GM12872 (cell line): ENCODE data around the gene PDXDC1.

Experiments
- TF ChIP-seq, protein P1 (sequence below): IDR thresholded peaks from 3 replicates; pipeline ENCODE4 v1.5.1; 2011; ENCODE audit warnings: low read depth, mild to moderate bottlenecking, low read length, moderate library complexity; ENCODE audit not compliant: insufficient read depth

The PDXDC1 gene

DNA sequence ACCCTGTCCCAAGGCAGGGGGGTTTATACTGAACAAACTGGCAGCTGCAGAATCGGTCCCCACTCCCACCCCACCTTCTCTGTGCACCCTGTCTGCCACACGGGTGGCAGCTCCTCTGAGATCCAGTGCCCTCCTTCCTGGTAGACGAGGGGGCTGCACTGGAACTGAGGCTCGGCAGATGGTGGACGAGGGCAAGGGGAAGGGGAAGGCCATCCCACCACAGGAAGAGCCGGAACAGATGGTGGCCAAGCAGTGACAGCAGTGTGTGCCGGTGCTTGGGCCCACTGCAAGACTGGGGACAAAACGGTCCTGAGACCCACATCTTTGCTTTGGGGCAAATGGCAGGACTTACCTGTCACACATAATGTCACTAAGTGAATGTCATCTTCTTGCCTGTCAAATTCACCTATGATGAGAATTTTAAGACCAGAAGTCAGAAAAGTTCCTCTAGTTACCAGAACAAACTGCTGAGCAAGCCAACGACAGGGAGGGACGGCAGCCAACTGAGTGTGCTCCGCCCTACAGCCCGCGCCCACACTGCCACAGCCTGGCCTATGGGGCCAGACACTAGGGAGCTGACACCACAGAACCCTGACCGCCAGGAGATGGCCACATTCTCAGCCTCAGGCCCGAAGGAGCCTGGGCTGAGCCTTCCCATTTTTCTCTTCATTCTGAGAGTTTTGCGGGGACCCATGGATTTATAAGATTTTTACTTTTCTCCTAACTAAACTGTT lies 66.6 kb downstream of the PDXDC1 start:
- TF ChIP-seq, protein P1, sequence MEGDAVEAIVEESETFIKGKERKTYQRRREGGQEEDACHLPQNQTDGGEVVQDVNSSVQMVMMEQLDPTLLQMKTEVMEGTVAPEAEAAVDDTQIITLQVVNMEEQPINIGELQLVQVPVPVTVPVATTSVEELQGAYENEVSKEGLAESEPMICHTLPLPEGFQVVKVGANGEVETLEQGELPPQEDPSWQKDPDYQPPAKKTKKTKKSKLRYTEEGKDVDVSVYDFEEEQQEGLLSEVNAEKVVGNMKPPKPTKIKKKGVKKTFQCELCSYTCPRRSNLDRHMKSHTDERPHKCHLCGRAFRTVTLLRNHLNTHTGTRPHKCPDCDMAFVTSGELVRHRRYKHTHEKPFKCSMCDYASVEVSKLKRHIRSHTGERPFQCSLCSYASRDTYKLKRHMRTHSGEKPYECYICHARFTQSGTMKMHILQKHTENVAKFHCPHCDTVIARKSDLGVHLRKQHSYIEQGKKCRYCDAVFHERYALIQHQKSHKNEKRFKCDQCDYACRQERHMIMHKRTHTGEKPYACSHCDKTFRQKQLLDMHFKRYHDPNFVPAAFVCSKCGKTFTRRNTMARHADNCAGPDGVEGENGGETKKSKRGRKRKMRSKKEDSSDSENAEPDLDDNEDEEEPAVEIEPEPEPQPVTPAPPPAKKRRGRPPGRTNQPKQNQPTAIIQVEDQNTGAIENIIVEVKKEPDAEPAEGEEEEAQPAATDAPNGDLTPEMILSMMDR = no peak

DNA sequence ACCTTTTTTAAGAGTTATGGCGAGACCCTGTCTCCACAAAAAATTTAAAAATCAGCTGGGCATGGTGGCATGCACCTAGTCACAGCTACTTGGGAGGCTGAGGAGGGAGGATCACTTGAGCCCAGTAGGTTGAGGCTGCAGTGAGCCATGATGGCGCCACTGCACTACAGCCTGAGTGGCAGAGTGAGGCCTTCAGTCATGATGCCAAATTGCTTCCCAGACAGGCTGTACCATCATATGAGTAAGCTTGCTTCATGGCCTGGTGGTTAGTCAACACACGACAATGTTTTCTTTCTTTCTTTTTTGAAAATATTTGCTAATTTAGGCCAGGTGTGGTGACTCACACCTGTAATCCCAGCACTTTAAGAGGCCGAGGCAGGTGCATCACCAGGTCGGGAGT lies 68.5 kb downstream of the PDXDC1 start:
- TF ChIP-seq, protein P1 = no peak

DNA sequence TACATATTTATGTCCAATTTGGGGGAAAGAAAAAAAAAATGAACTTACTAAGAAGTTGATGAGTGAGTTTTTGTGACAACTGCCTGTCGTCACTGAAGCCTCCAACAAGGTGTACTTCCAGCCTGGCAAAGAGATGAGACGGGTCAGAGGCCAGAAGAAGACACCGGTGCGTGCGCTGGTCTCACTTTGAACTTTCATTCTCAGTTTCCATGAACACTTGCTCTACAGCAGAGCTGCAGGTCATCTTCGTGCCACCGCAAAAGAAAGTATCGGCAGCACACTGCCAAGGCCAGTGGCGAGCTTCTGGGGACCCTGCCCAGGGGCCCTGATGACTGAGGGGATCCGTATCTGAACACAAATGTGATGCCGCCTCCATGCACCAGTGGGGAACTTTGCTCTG lies 69.5 kb downstream of the PDXDC1 start:
- TF ChIP-seq, protein P1 = no peak

DNA sequence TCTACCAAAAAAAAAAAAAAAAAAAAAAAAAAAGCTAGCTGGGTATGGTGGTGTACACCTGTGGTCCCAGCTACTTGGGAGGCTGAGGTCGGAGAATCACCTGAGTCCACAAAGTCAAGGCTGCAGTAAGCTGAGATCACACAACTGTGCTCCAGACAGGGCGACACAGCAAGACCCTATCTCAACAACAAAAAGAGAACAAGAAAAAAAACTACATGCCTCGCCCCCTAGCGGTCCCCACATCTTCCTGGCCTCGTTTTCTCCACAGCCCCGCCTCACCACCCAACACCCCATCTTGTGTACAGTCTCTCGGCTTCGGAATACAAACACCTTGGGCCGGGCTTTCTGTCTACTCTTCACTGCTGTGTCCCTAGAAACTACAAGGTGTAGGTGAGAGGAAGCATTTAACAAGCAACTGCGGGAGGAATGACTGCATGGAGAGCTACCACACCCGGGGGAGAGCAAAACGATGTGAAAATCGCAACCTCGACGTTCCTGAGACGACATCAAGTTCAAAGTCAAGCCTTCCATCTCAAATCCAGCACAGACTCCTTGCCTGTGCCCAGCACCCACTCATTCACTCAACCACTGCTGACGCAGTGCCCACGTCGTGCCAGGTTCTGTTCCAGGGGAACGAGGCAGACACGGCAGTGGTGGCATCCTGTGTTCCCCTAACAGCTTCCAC lies 72.0 kb downstream of the PDXDC1 start:
- TF ChIP-seq, protein P1 = no peak

DNA sequence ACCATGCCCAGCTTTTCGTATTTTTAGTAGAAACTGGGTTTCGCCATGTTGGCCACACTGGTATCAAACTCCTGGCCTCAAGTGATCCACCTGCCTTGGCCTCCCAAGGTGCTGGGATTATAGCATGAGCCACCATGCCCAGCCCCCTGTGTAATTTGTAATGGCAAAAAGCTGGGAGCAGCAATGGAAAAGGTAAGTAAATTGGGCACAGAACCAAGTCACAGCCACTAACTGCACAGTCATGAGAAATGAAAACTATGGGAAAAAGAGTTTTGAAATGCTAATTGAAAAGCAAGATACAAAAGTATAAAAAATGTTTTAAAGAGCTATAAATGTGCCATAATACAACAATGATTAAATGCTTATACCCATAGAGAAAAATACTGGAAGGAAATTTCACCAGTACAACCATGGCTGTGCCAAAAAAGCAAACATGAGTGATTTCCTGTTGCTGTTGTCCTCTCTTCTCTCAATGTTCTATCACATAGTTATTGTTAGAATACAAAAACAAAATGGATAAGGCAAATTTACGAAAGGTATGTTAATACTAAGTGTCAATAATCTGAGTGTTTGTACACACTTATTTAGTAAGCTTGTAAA lies 74.9 kb downstream of the PDXDC1 start:
- TF ChIP-seq, protein P1 = no peak

DNA sequence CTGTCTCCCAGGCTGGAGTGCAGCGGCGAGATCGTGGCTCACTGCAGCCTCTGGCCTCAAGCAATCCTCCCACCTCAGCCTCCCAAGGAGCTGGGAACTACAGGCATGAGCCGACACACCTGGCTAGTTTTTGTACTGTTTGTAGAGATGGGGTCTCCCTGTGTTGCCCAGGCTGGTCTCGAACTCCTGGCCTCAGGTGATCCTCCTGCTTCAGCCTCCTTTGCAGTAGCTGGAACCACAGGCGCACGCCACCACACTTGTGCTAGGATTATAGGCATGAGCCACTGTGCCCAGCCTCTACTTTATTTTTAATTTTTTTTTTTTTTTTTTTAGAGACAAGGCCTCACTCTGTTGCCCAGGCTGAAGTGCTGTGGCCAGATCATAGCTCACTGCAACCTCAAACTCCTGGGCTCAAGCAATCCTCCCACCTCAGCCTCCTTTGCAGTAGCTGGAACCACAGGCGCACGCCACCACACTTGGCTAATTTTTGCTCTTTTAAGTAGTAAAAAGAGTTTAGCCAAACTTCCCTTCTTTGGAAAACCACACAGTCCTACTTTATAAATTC lies 76.6 kb downstream of the PDXDC1 start:
- TF ChIP-seq, protein P1 = no peak

DNA sequence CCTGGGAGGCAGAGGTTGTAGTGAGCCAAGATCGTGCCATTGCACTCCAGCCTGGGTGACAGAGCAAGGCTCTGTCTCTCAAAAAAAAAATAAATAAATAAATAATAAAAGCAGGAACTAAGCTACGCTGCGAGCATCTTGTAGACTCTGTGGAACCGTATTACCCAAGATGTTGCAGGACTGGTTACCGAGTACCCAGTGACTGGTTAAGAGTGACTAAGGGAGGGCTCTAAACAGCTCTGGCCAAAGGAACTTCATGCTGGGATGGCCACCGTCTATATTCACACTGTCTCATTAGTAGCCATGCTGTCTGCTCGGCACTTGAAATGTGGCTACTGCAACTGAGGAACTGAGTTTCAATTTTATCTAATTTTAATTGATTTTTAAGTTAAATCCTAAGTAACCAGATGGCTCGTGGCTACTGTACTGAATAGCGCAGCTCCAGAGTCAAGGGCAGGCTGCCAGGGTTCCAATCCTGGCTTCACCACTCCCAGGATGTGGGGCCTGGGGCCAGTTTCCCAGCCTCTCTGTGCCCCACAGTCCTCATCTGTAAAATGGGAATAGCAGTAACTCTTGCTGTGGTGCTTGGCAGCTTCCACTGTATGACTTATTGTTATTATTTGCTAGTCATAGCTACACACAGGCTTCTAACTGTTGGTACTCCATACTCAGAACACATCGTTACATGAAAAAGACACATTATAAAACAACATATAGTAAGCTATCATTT lies 78.1 kb downstream of the PDXDC1 start:
- TF ChIP-seq, protein P1 = no peak
